ENCODE results near the gene CEP78.

DNA sequence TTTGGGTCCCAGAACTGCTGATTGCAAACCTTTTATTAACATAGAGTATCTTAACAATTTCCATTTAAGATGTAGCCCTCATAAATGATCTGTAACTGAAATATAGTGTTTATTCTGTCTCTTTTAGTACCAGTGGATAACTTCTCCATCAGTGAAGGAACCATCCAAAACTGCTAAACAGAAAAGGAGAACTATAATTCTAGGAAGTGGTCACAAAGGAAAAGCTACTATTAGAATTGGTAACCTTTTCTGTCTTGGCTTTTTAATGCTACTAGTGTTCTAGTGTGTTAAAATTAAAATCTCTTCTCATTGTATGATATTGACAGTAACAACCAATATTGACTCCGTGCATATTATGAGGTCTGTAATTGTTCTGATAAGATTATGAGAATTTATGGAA lies 12.8 kb downstream of the CEP78 start:
- TF ChIP-seq POLR2A (IDR thresholded peaks at IDR 0.05): no peak
- TF ChIP-seq, protein P1, sequence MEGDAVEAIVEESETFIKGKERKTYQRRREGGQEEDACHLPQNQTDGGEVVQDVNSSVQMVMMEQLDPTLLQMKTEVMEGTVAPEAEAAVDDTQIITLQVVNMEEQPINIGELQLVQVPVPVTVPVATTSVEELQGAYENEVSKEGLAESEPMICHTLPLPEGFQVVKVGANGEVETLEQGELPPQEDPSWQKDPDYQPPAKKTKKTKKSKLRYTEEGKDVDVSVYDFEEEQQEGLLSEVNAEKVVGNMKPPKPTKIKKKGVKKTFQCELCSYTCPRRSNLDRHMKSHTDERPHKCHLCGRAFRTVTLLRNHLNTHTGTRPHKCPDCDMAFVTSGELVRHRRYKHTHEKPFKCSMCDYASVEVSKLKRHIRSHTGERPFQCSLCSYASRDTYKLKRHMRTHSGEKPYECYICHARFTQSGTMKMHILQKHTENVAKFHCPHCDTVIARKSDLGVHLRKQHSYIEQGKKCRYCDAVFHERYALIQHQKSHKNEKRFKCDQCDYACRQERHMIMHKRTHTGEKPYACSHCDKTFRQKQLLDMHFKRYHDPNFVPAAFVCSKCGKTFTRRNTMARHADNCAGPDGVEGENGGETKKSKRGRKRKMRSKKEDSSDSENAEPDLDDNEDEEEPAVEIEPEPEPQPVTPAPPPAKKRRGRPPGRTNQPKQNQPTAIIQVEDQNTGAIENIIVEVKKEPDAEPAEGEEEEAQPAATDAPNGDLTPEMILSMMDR (IDR thresholded peaks at IDR 0.05): no peak
